Tongue (tissue), 2 donors: Measurements from ENCODE around the gene ROBO1. TPM values are rescaled to one million over a fixed set of nuclear protein-coding genes. Genes with fewer than 3 reads are reported as not detected.
"Not testable (repeated sequence)": the region's sequence is repeated elsewhere in the genome, so short reads cannot be mapped to it uniquely, and the experiment has no call there.

ENCODE experiments used
- DNase-seq: peaks from one replicate; pipeline ENCODE4 v3.0.0-alpha.2; 2015
- total RNA-seq: library from RNA; depleted of rRNA; stranded (reverse); fragments of >200 nt; gene quantifications from one replicate; pipeline ENCODE4 v1.2.3, GENCODE V29; 2014

The ROBO1 gene
- total RNA-seq, 1 donor from 2014 or later = 79.3 TPM

GRCh38 chr3:78729946-78730345, 1037.9 kb downstream of the ROBO1 start:
- DNase-seq = peak; percentile 62

GRCh38 chr3:78728406-78729145, 1039.2 kb downstream of the ROBO1 start:
- peak; percentile 92 for DNase-seq

DNA sequence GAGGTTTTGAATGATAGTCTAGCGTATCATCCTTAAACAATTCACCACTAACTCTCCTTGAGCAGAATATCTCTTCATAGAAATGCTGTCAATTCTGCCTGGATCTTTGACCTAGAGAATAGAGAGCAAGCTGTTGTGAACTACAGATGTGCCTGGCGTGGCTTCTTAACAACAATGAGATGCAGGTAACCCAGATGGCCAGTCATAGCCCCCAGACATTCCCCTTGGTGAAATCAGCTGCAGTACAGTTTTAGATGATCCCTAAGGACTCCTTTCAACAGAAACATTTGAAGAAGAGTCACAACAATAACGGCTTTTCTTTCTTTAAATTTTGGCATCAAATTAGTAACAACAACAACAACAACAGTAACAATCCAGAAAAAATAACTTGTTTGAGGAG, 1041.3 kb downstream of the ROBO1 start:
- DNase-seq = no peak

DNA sequence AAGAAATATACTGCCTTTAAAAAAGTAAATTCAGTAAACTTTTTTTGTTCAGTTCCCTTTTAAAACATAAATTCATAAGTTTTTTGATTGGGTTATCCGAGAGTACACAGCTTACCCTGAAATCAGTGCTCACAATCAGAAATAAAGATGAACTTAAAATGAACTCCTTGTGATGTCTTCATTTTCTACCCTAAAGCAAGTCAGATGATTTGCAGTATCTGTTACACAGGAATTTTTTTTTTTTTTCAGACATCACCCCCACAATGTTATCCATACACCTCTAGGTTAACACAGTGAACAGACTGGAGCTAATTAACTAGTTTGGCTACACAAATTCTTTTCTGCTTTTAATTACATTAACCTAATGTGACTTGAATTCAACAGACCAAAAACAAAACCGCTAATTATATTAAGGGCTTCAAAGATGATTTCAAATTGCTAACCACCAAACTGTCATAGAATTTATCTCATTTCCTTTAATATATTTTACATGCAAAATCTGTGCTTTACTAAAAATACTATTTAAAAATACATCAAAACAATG, 1042.0 kb downstream of the ROBO1 start:
- no peak for DNase-seq

GRCh38 chr3:78724859-78725258, 1042.9 kb downstream of the ROBO1 start:
- DNase-seq = peak; percentile 57

DNA sequence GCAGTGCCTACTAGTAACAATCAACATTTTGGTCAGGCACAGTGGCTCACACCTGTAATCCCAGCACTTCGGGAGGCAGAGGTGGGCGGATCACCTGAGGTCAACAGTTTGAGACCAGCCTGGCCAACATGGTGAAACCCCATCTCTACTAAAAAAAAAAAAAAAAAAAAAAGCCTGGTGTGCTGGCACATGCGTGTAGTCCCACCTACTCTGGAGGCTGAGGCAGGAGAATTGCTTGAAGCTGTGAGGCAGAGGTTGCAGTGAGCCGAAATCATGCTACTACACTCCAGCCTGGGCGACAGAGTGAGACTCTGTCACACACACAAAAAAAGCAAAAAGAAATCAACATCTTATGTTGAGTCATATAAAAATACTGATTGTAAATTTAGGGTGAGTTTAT, 1043.4 kb downstream of the ROBO1 start:
- not testable (repeated sequence) for DNase-seq

DNA sequence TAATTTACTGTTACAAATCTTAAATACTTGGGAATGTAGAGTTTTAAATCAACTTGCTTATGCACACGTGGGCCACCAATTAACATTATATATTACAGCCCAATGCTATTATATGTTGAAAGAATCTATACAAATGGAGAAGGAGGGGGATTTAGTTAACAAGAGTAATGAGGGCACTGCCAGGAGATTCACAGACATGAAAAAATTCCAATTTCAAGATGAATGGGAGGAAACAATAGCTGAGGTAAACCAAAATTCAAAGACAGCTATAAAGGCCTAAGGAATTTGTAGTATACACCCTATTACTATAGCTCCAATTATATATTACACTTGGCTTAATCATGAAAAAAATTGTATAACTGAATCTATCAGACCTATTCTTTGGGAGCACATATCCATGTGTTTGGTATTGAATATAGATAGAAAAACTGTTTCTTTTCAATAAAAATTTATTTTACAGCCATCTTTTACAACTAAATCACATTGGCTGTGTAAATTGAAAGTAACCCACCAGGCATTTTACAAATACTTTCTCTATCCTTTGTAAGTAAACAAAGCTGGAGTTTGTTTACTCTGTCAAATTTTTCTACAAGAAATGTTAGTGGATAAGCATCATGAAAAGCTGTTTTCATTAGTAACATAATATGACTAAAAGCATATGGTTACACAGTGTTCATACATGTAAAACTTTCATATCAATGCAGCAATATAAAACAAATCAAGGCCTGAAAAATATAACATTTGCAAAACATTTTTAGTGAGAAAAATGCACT, 1045.8 kb downstream of the ROBO1 start:
- no peak for DNase-seq

GRCh38 chr3:78718707-78719106, 1049.1 kb downstream of the ROBO1 start:
- DNase-seq = no peak

DNA sequence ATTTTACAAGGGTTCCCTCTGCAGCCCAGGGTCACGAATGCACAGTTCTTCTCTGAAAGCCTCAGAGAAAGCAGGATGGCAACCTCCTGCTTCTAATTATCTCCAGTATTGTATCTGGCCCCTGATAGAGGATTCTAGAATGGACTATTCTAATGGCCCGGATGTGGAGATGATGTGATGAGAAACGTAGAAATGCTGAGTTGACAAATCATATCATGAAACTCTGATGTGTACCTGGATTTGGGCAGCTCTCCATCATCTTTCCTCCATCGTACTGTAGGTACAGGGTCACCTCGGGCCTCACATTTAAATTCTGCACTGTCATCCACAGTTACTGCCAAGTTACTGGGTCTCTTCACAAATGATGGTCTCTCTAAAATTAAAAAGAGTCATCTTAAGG, 1050.8 kb downstream of the ROBO1 start:
- no peak for DNase-seq

GRCh38 chr3:78712941-78713340, 1054.9 kb downstream of the ROBO1 start:
- no peak for DNase-seq

DNA sequence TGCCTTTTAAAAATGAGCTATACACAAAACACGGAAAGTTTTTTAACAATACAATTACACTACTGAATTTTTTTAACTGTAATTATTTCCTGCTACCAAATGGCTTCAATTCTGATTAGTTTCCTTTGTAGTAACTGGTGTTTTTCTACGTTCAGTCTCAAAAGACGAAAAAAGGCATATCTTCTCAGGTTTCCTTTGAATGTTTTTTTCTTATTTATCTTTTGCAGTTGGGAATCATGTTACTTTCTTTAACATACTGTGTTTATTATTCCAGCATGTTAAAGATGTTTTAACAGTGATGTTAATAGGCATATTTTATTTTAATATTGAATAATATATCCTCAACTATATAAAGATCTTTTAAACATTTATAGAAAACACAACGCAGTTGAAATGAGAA, 1055.5 kb downstream of the ROBO1 start:
- no peak for DNase-seq

DNA sequence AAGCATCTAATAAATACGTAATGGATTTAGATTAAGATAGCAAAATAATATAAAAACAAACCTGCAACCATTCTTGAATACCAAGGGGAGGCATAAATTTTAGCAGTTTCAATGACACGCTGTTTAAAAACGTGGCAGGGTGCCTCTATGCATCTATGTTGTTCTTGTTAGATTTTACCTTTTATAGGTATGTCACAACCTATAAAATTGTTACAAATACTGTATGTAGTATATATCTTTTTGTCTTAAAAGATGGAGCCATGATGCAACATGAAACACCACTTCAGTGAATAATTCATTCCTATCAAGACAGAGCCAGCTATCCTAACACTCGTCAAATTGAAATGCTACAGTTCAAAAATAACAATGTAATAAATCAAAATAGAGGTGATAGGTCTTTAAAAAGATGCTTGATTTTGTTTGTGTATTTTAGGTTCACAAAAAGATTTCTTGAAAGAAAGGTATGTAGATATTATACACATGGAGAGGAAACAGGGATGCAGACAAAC, 1059.2 kb downstream of the ROBO1 start:
- DNase-seq = no peak

DNA sequence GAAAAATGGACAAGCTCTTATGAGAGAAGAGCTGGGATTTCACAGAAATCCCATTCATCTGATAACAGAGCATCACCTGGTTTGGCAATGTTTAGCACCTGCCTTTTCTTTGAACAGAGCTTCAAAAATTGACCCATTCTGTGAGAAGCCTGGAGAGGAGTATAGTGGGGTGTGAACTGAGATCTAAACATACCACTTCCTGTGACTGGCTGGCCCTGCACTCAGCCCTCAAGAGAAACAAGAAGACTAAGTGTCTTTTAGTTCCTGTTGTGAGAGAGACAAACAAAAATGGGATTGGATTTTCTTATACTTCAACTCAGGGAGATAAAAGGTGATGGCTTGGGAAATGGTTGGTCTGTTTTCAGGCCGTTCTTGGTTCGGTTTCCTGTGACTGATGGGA, 1060.2 kb downstream of the ROBO1 start:
- DNase-seq = no peak

DNA sequence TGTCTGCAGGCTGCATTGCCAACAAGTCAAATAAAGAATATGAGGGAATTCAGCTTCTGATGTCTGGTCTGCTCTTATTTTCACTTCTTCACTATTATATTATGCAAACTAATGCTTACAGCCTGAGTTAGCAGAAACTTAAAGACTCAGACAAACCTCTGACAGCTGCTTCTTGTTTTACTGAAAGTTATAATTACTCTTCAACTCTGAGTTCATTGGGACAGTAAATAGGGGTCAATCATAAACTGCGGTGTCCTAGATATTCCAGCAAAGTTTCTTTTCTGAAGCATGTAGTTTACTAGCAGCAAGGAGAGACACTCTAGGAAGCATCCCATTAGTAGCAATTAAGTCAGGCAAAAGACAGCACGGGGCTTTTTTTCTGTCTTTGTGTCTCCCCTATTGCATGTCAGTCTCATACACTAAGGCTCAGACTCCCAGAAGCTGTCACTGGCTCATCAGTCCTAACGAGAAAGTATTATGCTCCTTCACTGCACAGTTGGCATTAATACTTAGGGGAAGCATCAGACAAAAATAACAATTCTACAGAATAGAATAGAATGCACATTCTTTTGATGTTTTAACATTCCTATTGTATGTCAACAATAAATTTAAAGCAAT, 1060.8 kb downstream of the ROBO1 start:
- no peak for DNase-seq

DNA sequence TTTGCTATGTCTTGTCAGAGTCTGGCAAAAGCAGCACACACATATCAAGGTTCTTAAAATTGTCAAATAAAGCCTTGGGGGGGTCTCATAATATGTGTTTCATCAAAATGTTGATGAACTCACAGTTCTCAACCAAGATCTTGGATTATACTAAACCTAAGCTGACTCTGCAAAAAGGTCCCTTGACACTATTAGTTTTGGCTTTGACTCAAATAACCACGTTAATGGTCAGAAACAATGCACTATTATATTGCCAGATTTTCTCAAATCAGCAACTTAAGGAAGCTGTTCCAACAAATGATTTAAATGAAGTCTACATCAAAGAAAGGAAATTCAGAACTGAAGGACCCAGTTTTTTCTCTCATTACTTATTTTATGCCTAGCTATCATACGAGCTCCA, 1063.9 kb downstream of the ROBO1 start:
- DNase-seq = peak; percentile 39

GRCh38 chr3:78701537-78701936, 1066.3 kb downstream of the ROBO1 start:
- DNase-seq = no peak

GRCh38 chr3:78698431-78698830, 1069.4 kb downstream of the ROBO1 start:
- no peak for DNase-seq

GRCh38 chr3:78697426-78697825, 1070.4 kb downstream of the ROBO1 start:
- DNase-seq = peak; percentile 33

DNA sequence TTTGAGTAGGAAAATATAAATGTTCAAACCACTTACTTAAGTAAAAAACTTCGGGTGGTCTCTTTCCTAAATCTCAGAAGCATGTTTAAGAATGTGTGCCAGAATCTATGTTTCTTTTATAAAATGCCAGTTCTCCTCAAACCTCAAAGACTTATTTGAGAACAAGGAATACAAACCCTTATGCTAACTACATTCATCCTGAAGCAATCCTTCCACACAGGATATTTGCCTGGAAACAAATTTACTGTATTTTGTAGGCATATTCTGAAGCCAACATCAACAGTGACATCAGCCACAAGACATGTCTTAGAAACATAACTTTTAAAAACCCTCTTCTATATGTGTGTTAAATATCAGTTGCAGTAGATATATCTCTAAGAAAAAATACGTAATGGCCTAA, 1077.0 kb downstream of the ROBO1 start:
- peak; percentile 57 for DNase-seq

GRCh38 chr3:78689378-78689777, 1078.4 kb downstream of the ROBO1 start:
- no peak for DNase-seq

DNA sequence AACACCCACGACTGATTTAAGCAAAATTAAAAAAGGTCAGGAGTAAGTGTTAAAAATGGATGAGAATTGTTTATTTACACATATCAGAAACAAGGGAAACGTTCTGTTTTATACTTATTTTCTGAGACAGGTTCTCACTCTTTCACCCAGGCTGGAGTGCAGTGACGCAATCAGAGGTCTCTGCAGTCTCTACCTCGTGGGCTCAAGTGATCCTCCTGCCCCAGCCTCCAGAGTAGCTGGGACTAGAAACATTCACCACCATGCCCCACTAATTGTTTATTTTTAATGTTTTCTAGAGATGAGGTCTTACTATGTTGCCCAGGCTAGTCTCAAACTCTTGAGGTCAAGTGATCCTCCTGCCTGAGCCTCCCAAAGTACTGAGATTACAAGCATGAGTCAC, 1080.3 kb downstream of the ROBO1 start:
- DNase-seq = no peak

GRCh38 chr3:78683284-78683683, 1084.5 kb downstream of the ROBO1 start:
- no peak for DNase-seq
